GM21447 (cell line): ENCODE data around the gene TYMP.

ENCODE experiments used
- ATAC-seq: cut with Tn5 transposase; IDR thresholded peaks from one replicate; pipeline ENCODE4 v1.9.1; 2021; ENCODE audit not compliant: unreplicated experiment

Gene TYMP

GRCh38 chr22:50485221-50486131 lies 44.3 kb downstream of the TYMP start:
- ATAC-seq: no peak

DNA sequence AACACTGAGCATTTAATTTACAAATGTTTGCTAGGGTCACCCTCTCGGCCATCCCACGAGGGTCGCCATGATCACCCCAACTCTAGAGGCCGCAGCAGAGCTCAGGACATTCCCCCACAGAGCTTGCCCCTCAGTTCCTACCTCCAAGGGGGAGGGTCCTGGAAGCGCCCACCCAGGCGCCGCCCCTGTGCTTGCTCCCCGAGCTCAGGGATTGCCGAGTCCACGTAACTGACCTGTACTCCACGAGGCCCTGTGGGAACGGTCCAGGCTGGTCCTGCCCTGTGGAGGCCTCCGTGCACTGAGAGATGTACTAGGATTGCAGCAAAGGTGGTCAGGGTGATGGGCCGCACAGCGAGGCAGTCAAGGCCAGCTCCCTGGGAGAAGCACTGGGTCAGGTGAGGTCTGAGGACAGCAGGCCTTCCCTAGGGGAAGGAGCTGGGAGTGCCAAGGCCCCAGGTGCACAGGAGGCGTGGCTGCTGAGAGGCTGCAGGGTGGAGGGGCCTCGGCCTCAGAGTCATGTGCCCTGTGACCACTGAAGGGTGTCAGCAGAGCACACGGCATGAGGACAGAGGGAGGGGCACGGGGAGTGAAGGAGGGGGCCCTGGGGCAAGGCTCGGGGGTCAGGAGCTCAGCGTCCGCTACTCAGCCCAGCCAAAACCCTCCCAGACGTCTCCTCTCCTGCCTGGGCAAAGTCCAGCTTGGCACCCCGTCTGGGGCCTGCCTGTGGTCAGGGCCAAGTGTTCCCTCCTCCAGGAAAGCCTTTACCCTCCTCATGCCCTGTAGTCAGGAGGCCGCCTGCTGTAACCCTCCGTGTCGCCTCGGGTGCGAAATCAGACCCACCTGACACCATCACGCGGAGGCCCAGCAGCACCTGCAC lies 45.6 kb downstream of the TYMP start:
- ATAC-seq: no peak

GRCh38 chr22:50483556-50483955 lies 46.3 kb downstream of the TYMP start:
- no peak for ATAC-seq

DNA sequence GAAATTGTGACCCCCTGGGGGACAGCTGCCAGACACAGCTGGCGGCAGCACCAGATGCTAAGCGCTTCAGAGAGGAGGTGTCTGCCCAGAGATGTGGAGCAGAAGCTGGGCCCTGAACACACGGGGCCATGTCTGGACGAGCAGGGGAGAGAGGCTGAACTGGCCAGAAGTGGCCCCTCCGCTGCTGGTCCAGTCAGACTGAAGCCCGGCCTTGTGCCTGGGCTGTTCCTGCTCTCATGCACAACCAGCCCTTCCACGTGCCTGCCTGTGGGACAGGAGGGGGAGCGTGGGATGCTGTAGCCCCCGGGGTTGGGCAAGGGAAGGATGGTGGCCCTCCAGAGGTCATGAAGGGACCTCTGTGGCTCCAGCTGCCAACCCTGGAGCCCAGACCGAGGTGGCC lies 46.7 kb downstream of the TYMP start:
- ATAC-seq: no peak

DNA sequence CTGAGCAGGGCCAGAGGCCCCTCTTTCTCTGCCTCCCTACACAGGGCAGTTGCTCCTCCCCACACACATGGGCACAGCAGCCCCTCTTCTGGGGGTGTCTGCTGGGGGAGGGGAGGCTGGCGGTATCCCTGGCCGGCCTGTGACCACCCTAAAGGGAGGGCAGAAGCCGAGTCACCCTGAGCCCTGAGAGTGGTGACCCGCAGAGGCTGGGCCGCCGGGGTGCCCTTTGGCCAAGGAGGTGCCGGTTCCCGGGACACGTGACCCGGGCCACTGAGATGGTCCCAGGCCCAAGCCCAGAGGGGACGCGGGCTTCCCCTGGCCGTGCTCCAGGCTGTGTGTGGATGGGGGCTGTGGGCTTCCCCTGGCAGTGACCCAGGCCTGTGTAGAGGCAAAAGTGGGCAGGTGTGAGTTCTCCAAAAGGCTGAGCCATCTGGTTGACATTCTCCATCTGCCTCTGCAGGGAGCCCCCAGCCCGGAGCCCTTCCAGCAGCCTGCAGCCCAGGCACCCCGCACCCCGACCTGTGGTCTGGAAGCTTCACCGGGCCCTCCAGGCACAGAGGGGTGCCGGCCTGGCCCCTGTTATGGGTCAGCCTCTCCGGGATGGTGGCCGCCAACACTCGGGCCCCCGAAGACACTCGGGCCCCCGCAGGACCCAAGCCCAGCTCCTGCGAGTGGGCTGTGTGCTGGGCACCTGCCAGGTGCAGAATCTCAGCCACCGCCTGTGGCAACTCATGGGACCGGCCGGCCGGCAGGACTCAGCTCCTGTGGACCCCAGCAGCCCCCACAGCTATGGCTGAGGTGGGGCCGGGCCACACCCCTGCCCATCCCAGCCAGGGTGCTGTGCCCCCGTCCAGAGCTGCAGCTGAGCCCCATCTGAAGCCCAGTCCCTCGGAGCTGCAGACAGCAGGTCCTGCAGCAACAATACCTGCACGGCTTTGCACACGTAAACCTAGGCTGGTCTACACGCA lies 47.4 kb downstream of the TYMP start:
- no peak for ATAC-seq

- ATAC-seq: no peak
These were observed 48.2 kb downstream of the TYMP start, which contains the start of gene ADM2 for GRCh38 chr22:50481440-50482106. Gene ADM2 (plus strand): TSS chr22:50481543. CDS start chr22:50481848, 305 bp downstream.

- ATAC-seq: no peak
These were observed 48.8 kb downstream of the TYMP start for GRCh38 chr22:50481045-50481439.

DNA sequence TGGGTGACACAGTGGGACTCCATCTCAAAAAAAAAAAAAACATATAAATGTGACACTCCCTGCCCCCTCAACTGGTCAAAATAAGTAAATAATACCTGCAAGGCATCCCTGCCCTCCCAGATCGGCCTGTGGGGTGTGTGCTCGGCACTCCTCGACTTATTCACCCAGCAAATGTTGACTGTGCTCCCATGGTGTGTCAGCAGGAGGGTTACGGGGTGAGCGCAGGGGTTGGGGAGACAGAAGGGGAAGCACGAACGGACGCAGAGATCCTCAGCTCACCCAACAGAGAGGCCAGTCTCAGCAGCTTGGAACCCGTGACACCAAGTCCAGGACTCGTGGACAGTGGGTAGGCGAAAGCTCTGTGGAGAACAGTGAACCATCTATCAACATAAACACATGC lies 50.1 kb downstream of the TYMP start:
- no peak for ATAC-seq

GRCh38 chr22:50477923-50478322 lies 51.9 kb downstream of the TYMP start:
- no peak for ATAC-seq

GRCh38 chr22:50476868-50477267 lies 52.9 kb downstream of the TYMP start:
- no peak for ATAC-seq
